HEK293 (cell line): ENCODE results near the gene TREH.
A peak's percentile ranks its signal among the peaks of the same experiment; 100 is the strongest.

Source experiments
- CTCF ChIA-PET: fragments of 350-600 bp; formaldehyde crosslinking; extraction: SDS; loops from one replicate; lab custom pipeline; 2021; ENCODE audit warnings: antibody characterized with exemption; lab: Yijun Ruan, JAX
- POLR2A ChIA-PET: fragments of 300-600 bp; formaldehyde crosslinking; extraction: SDS; loops from one replicate; lab custom pipeline; 2020; ENCODE audit warnings: antibody characterized with exemption, inconsistent platforms; lab: Yijun Ruan, JAX
- H3K27ac ChIP-seq: fragments of 200-500 bp; sonication (Bioruptor generic); 2 replicates; pipeline ENCODE4 v1.5.1; 2014; ENCODE audit warnings: low read depth, low read length, control low read depth, inconsistent platforms; ENCODE audit errors: extremely low read depth
- H3K36me3 ChIP-seq, 2 experiments: fragments of 200-500 bp in 1 of 2; sonication (Bioruptor generic) in 1 of 2; 1 replicate in 1 of 2; 2 replicates in 1 of 2; pipeline ENCODE4 v1.5.1; 2014 to 2017; ENCODE audit warnings: inconsistent platforms in 2 of 2, low read length in 2 of 2; ENCODE audit not compliant: control insufficient read depth in 2 of 2, insufficient read depth in 1 of 2
- H3K4me1 ChIP-seq: fragments of 200-500 bp; sonication (Bioruptor generic); 2 replicates; pipeline ENCODE4 v1.5.1; 2014; ENCODE audit warnings: mild to moderate bottlenecking, low read length, inconsistent platforms; ENCODE audit not compliant: control insufficient read depth, insufficient read depth
- H3K4me3 ChIP-seq: 2 replicates; pipeline ENCODE4 v1.5.1; 2011; ENCODE audit warnings: low read depth, mild to moderate bottlenecking, control low read depth, low read length, moderate library complexity
- H3K9me3 ChIP-seq: fragments of 200-500 bp; sonication (Bioruptor generic); 2 replicates; pipeline ENCODE4 v1.5.1; 2014; ENCODE audit warnings: low read depth, low read length, inconsistent platforms; ENCODE audit not compliant: control insufficient read depth, insufficient read depth
- BCL11B ChIP-seq: fragments of 450-650 bp; formaldehyde crosslinking; IDR thresholded peaks from 2 replicates; pipeline ENCODE4 v1.5.1; 2016; ENCODE audit warnings: low read depth, missing biosample characterization, missing genetic modification characterization
- GLIS1 ChIP-seq: fragments of 450-650 bp; formaldehyde crosslinking; IDR thresholded peaks from 2 replicates; pipeline ENCODE4 v1.5.1; 2016; ENCODE audit warnings: missing biosample characterization, missing genetic modification characterization
- HOXC10 ChIP-seq: sonication (generic); formaldehyde crosslinking; IDR thresholded peaks from 2 replicates; pipeline ENCODE4 v1.8.1; 2023; ENCODE audit warnings: mild to moderate bottlenecking, missing genetic modification reagents
- MYNN ChIP-seq: fragments of 450-650 bp; formaldehyde crosslinking; IDR thresholded peaks from 2 replicates; pipeline ENCODE4 v1.5.1; 2016; ENCODE audit warnings: missing biosample characterization, missing genetic modification characterization, borderline replicate concordance
- PRDM1 ChIP-seq: fragments of 450-650 bp; formaldehyde crosslinking; IDR thresholded peaks from 2 replicates; pipeline ENCODE4; 2016; ENCODE audit warnings: missing biosample characterization, missing genetic modification characterization
- ZFHX2 ChIP-seq: fragments of 450-650 bp; formaldehyde crosslinking; conservative IDR thresholded peaks from 2 replicates; pipeline ENCODE4 v1.5.1; 2016; ENCODE audit warnings: missing biosample characterization, missing genetic modification characterization
- ZNF140 ChIP-seq: fragments of 450-650 bp; formaldehyde crosslinking; IDR thresholded peaks from 2 replicates; pipeline ENCODE4 v1.5.1; 2016; ENCODE audit warnings: missing biosample characterization, missing genetic modification characterization
- ZNF175 ChIP-seq: fragments of 450-650 bp; formaldehyde crosslinking; IDR thresholded peaks from 2 replicates; pipeline ENCODE4 v1.5.1; 2016; ENCODE audit warnings: missing biosample characterization, missing genetic modification characterization
- ZNF202 ChIP-seq: fragments of 450-650 bp; formaldehyde crosslinking; IDR thresholded peaks from 2 replicates; pipeline ENCODE4 v1.5.1; 2016; ENCODE audit warnings: missing biosample characterization, missing genetic modification characterization, borderline replicate concordance
- ZNF302 ChIP-seq: fragments of 450-650 bp; formaldehyde crosslinking; IDR thresholded peaks from 2 replicates; pipeline ENCODE4 v1.5.1; 2016; ENCODE audit warnings: missing biosample characterization, missing genetic modification characterization, low read depth
- ZNF366 ChIP-seq: fragments of 450-650 bp; formaldehyde crosslinking; conservative IDR thresholded peaks from 2 replicates; pipeline ENCODE4 v1.5.1; 2016; ENCODE audit warnings: missing biosample characterization, missing genetic modification characterization
- ZNF521 ChIP-seq: fragments of 450-650 bp; formaldehyde crosslinking; IDR thresholded peaks from 2 replicates; pipeline ENCODE4 v1.5.1; 2017; ENCODE audit warnings: missing biosample characterization, mild to moderate bottlenecking, missing genetic modification characterization
- ZNF670 ChIP-seq: fragments of 450-650 bp; formaldehyde crosslinking; IDR thresholded peaks from 2 replicates; pipeline ENCODE4 v1.5.1; 2016; ENCODE audit warnings: missing biosample characterization, missing genetic modification characterization, low read depth
- ZNF707 ChIP-seq: fragments of 450-650 bp; formaldehyde crosslinking; IDR thresholded peaks from 2 replicates; pipeline ENCODE4 v1.5.1; 2016; ENCODE audit warnings: missing biosample characterization, missing genetic modification characterization
- ZNF792 ChIP-seq: fragments of 450-650 bp; formaldehyde crosslinking; IDR thresholded peaks from 2 replicates; pipeline ENCODE4 v1.5.1; 2016; ENCODE audit warnings: missing biosample characterization, missing genetic modification characterization
- TF ChIP-seq, protein P1 (sequence below): fragments of 450-650 bp; formaldehyde crosslinking; IDR thresholded peaks from 2 replicates; pipeline ENCODE4 v1.5.1; 2016; ENCODE audit warnings: missing biosample characterization, missing genetic modification characterization
- TF ChIP-seq, protein P2 (sequence below): fragments of 450-650 bp; formaldehyde crosslinking; IDR thresholded peaks from 2 replicates; pipeline ENCODE4 v1.5.1; 2016; ENCODE audit warnings: missing biosample characterization, missing genetic modification characterization
- TF ChIP-seq, protein P3 (sequence below): fragments of 450-650 bp; formaldehyde crosslinking; IDR thresholded peaks from 2 replicates; pipeline ENCODE4 v1.5.1; 2016; ENCODE audit warnings: missing biosample characterization, missing genetic modification characterization
- TF ChIP-seq, protein P4 (sequence below): fragments of 450-650 bp; formaldehyde crosslinking; IDR thresholded peaks from 2 replicates; pipeline ENCODE4 v1.5.1; 2017; ENCODE audit warnings: missing biosample characterization, missing genetic modification characterization
- TF ChIP-seq, protein P5 (sequence below): fragments of 450-650 bp; formaldehyde crosslinking; IDR thresholded peaks from 2 replicates; pipeline ENCODE4 v1.5.1; 2016; ENCODE audit warnings: missing biosample characterization, missing genetic modification characterization

The TREH gene

DNA sequence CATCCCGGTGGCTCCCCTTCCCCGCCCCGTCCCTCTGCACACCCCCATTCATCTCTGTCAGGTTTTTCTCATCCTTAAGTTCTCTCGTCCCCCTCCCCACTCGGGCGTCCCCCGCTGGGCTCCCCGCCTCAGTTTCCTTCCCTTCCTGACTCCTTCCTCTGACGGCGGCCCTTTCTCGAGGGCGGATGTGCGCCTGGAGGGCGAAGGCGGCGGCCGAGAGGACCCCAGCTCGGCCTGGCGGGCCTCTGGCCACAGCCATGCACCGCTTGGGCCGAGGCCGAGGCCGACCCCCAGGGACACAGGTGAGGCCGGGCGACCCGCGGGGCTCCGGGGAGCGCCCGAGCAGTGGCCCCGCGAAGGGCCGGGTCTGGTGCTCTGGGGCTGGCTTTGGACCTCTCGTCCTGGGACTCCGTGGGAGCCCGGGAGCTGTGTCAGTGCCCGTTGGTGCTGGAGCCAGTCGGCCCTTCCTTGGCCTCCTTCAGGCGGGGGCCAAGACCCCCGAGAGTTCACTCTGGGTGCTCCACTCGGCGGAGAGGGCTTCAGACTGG lies 69.2 kb downstream of the TREH start:
- H3K9me3 ChIP-seq = no peaks in the 10 kb centered on the region
- CTCF ChIA-PET = interaction anchor here (1.0 to 4.3 kb wide), 2 partner anchors 12 to 26 kb away, joined by 6 to 31 read pairs; no protein-coding TSS in a partner anchor
- H3K4me3 ChIP-seq = no peak overlapping the region
- H3K36me3 ChIP-seq = peaks cover 0 to 6% of the 10 kb centered on the region in 2 experiments; a peak in 1 of 3 replicates
- no peak overlapping the region for H3K27ac ChIP-seq
- TF ChIP-seq, protein P1, sequence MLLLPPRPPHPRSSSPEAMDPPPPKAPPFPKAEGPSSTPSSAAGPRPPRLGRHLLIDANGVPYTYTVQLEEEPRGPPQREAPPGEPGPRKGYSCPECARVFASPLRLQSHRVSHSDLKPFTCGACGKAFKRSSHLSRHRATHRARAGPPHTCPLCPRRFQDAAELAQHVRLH = no peak
- TF ChIP-seq ZNF366 (tag by site-specific recombination) = no peak
- TF ChIP-seq ZNF521 (tag by site-specific recombination) = no peak
- TF ChIP-seq HOXC10 (CRISPR knock-in tag) = no peak
- TF ChIP-seq ZNF140 (tag by site-specific recombination) = no peak
- TF ChIP-seq, protein P2, sequence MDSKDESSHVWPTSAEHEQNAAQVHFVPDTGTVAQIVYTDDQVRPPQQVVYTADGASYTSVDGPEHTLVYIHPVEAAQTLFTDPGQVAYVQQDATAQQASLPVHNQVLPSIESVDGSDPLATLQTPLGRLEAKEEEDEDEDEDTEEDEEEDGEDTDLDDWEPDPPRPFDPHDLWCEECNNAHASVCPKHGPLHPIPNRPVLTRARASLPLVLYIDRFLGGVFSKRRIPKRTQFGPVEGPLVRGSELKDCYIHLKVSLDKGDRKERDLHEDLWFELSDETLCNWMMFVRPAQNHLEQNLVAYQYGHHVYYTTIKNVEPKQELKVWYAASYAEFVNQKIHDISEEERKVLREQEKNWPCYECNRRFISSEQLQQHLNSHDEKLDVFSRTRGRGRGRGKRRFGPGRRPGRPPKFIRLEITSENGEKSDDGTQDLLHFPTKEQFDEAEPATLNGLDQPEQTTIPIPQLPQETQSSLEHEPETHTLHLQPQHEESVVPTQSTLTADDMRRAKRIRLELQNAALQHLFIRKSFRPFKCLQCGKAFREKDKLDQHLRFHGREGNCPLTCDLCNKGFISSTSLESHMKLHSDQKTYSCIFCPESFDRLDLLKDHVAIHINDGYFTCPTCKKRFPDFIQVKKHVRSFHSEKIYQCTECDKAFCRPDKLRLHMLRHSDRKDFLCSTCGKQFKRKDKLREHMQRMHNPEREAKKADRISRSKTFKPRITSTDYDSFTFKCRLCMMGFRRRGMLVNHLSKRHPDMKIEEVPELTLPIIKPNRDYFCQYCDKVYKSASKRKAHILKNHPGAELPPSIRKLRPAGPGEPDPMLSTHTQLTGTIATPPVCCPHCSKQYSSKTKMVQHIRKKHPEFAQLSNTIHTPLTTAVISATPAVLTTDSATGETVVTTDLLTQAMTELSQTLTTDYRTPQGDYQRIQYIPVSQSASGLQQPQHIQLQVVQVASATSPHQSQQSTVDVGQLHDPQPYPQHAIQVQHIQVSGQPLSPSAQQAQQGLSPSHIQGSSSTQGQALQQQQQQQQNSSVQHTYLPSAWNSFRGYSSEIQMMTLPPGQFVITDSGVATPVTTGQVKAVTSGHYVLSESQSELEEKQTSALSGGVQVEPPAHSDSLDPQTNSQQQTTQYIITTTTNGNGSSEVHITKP = no peak
- TF ChIP-seq, protein P3, sequence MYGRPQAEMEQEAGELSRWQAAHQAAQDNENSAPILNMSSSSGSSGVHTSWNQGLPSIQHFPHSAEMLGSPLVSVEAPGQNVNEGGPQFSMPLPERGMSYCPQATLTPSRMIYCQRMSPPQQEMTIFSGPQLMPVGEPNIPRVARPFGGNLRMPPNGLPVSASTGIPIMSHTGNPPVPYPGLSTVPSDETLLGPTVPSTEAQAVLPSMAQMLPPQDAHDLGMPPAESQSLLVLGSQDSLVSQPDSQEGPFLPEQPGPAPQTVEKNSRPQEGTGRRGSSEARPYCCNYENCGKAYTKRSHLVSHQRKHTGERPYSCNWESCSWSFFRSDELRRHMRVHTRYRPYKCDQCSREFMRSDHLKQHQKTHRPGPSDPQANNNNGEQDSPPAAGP (tag by site-specific recombination) = no peak
- no peak for TF ChIP-seq BCL11B (tag by site-specific recombination)
- TF ChIP-seq ZNF792 (tag by site-specific recombination) = no peak
- TF ChIP-seq PRDM1 (tag by site-specific recombination) = no peak
- TF ChIP-seq ZNF302 (tag by site-specific recombination) = no peak
- TF ChIP-seq ZNF175 (tag by site-specific recombination) = no peak
- no peak for TF ChIP-seq ZNF670 (tag by site-specific recombination)
- TF ChIP-seq, protein P4, sequence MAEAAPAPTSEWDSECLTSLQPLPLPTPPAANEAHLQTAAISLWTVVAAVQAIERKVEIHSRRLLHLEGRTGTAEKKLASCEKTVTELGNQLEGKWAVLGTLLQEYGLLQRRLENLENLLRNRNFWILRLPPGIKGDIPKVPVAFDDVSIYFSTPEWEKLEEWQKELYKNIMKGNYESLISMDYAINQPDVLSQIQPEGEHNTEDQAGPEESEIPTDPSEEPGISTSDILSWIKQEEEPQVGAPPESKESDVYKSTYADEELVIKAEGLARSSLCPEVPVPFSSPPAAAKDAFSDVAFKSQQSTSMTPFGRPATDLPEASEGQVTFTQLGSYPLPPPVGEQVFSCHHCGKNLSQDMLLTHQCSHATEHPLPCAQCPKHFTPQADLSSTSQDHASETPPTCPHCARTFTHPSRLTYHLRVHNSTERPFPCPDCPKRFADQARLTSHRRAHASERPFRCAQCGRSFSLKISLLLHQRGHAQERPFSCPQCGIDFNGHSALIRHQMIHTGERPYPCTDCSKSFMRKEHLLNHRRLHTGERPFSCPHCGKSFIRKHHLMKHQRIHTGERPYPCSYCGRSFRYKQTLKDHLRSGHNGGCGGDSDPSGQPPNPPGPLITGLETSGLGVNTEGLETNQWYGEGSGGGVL (tag by site-specific recombination) = no peak
- TF ChIP-seq GLIS1 (tag by site-specific recombination) = no peak
- TF ChIP-seq ZNF707 (tag by site-specific recombination) = no peak
- no peaks in the 10 kb centered on the region for H3K4me1 ChIP-seq
- POLR2A ChIA-PET = interaction anchor here (0.7 to 8.0 kb wide), 2 partner anchors 10 to 70 kb away, joined by 3 to 72 read pairs; no protein-coding TSS in a partner anchor

DNA sequence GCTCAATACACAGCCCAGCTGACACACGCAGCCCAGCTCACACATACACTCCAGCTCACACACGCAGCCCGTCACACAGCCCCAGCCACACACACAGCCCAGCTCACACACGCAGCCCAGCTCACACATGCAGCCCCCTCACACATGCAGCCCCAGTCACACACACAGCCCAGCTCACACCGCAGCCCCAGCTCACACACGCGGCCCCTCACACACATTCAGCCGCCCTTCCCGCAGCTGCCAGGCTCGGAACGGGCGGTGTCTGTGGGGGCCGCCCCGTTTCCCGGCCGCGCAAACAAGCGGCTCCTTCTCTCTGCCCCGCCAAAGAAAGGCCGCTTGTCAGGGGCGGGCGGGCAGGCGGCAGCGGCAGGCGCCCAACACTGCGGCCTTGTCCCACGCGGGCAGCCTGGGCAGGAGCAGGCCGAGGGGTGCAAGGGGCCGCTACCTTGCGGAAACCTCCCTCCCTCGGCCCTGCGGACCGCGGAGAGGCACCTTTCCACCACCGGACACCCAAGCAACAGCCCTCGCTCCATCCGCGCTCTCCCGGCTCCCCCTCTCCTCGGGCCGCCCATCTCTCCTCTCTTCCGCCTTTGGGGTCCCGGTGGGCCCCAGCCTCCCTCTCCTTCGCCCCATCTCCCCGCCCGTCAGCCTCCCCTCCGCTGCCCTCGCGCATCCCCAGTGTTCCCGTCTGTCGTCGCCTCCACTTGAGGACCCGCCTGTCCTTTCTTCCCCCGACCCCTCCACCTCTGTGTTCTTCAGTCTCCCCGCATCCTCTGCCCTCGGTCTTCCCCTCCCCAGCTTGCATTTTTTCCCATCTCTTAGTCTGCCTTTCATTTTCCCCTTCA lies 69.8 kb downstream of the TREH start:
- Histone ChIP-seq H3K4me1 (no peaks in the 10 kb centered on the region), H3K9me3 (no peaks in the 10 kb centered on the region), H3K4me3 (no peak overlapping the region), H3K36me3 (peaks cover 0 to 5% of the 10 kb centered on the region in 2 experiments; a peak in 1 of 3 replicates), H3K27ac (no peak overlapping the region)
- POLR2A ChIA-PET = interaction anchor here (1.1 to 8.0 kb wide), 4 partner anchors 11 to 49 kb away, joined by 3 to 72 read pairs (median 9); no protein-coding TSS in a partner anchor
- TF ChIP-seq, protein P5, sequence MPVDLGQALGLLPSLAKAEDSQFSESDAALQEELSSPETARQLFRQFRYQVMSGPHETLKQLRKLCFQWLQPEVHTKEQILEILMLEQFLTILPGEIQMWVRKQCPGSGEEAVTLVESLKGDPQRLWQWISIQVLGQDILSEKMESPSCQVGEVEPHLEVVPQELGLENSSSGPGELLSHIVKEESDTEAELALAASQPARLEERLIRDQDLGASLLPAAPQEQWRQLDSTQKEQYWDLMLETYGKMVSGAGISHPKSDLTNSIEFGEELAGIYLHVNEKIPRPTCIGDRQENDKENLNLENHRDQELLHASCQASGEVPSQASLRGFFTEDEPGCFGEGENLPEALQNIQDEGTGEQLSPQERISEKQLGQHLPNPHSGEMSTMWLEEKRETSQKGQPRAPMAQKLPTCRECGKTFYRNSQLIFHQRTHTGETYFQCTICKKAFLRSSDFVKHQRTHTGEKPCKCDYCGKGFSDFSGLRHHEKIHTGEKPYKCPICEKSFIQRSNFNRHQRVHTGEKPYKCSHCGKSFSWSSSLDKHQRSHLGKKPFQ = peak; percentile 82; the same call in 1 of the 2 replicates
- TF ChIP-seq ZFHX2 (tag by site-specific recombination) = peak; percentile 31; the same call in 1 of the 2 replicates
- no peak for TF ChIP-seq MYNN
- TF ChIP-seq ZNF202 = 0 out of 2 replicates have a peak, but pooled peaks have one; percentile 17
- CTCF ChIA-PET = interaction anchor here (0.7 to 6.2 kb wide), 10 partner anchors 12 to 1680 kb away, joined by 3 to 41 read pairs (median 4); no protein-coding TSS in a partner anchor
